ENCODE results near the gene ZNHIT3.

Gene ZNHIT3

GRCh38 chr17:36485805-36486203 lies 677 bp upstream of the ZNHIT3 start:
- peaks cover 11% of the 10 kb centered on the region for H3K27me3 ChIP-seq (replicated peaks; ENCODE audit: control insufficient read depth, insufficient read depth, low read length)
- no peak for DNase-seq (ENCODE audit: low read depth)
- no peaks in the 10 kb centered on the region for H3K36me3 ChIP-seq (ENCODE audit: control insufficient read depth, insufficient read depth, low read length, severe bottlenecking)
- peak overlapping the region; percentile 97 for H3K4me3 ChIP-seq (ENCODE audit: low read length)
- H3K9ac ChIP-seq (ENCODE audit: low read length): peak overlapping the region; percentile 93
- H3K4me1 ChIP-seq (ENCODE audit: control insufficient read depth, insufficient read depth, low read length): peaks cover 16% of the 10 kb centered on the region
- no peaks in the 10 kb centered on the region for H3K9me3 ChIP-seq (ENCODE audit: control insufficient read depth, low read length)

GRCh38 chr17:36493956-36494355 lies 7.5 kb downstream of the ZNHIT3 start:
- Histone ChIP-seq H3K27me3 (replicated peaks; ENCODE audit: control insufficient read depth, insufficient read depth, low read length) (no peaks in the 10 kb centered on the region), H3K4me3 (ENCODE audit: low read length) (no peak overlapping the region), H3K9ac (ENCODE audit: low read length) (no peak overlapping the region), H3K9me3 (ENCODE audit: control insufficient read depth, low read length) (no peaks in the 10 kb centered on the region), H3K36me3 (ENCODE audit: control insufficient read depth, insufficient read depth, low read length, severe bottlenecking) (peaks cover 68% of the 10 kb centered on the region), H3K4me1 (ENCODE audit: control insufficient read depth, insufficient read depth, low read length) (peaks cover 15% of the 10 kb centered on the region)
- DNase-seq (ENCODE audit: low read depth): peak; percentile 13

GRCh38 chr17:36494674-36495073 lies 8.2 kb downstream of the ZNHIT3 start:
- H3K4me1 ChIP-seq (ENCODE audit: control insufficient read depth, insufficient read depth, low read length): peaks cover 20% of the 10 kb centered on the region
- no peaks in the 10 kb centered on the region for H3K9me3 ChIP-seq (ENCODE audit: control insufficient read depth, low read length)
- H3K27me3 ChIP-seq (replicated peaks; ENCODE audit: control insufficient read depth, insufficient read depth, low read length): no peaks in the 10 kb centered on the region
- H3K4me3 ChIP-seq (ENCODE audit: low read length): no peak overlapping the region
- H3K9ac ChIP-seq (ENCODE audit: low read length): no peak overlapping the region
- peaks cover 71% of the 10 kb centered on the region for H3K36me3 ChIP-seq (ENCODE audit: control insufficient read depth, insufficient read depth, low read length, severe bottlenecking)
- no peak for DNase-seq (ENCODE audit: low read depth)

- Histone ChIP-seq H3K27me3 (replicated peaks; ENCODE audit: control insufficient read depth, insufficient read depth, low read length) (no peaks in the 10 kb centered on the region), H3K36me3 (ENCODE audit: control insufficient read depth, insufficient read depth, low read length, severe bottlenecking) (peaks cover 73% of the 10 kb centered on the region), H3K9me3 (ENCODE audit: control insufficient read depth, low read length) (no peaks in the 10 kb centered on the region), H3K9ac (ENCODE audit: low read length) (no peak overlapping the region), H3K4me3 (ENCODE audit: low read length) (no peak overlapping the region), H3K4me1 (ENCODE audit: control insufficient read depth, insufficient read depth, low read length) (peaks cover 20% of the 10 kb centered on the region)
- peak; percentile 10 for DNase-seq (ENCODE audit: low read depth)
Measured at GRCh38 chr17:36495076-36495578, 8.6 kb downstream of the ZNHIT3 start.

GRCh38 chr17:36496018-36496789 lies 9.7 kb downstream of the ZNHIT3 start:
- H3K9me3 ChIP-seq (ENCODE audit: control insufficient read depth, low read length): no peaks in the 10 kb centered on the region
- peak; percentile 19 for DNase-seq (ENCODE audit: low read depth)

GRCh38 chr17:36498155-36498554 lies 11.7 kb downstream of the ZNHIT3 start:
- no peak overlapping the region for H3K4me3 ChIP-seq (ENCODE audit: low read length)
- H3K4me1 ChIP-seq (ENCODE audit: control insufficient read depth, insufficient read depth, low read length): peaks cover 20% of the 10 kb centered on the region
- H3K9ac ChIP-seq (ENCODE audit: low read length): no peak overlapping the region
- peaks cover 77% of the 10 kb centered on the region for H3K36me3 ChIP-seq (ENCODE audit: control insufficient read depth, insufficient read depth, low read length, severe bottlenecking)
- no peaks in the 10 kb centered on the region for H3K27me3 ChIP-seq (replicated peaks; ENCODE audit: control insufficient read depth, insufficient read depth, low read length)
- no peak for DNase-seq (ENCODE audit: low read depth)
- H3K9me3 ChIP-seq (ENCODE audit: control insufficient read depth, low read length): no peaks in the 10 kb centered on the region

More at GRCh38 chr17:36496018-36496789, 9.7 kb downstream of the ZNHIT3 start:
- Histone ChIP-seq H3K27me3 (replicated peaks; ENCODE audit: control insufficient read depth, insufficient read depth, low read length) (no peaks in the 10 kb centered on the region), H3K4me3 (ENCODE audit: low read length) (no peak overlapping the region), H3K9ac (ENCODE audit: low read length) (peak overlapping the region; percentile 10), H3K36me3 (ENCODE audit: control insufficient read depth, insufficient read depth, low read length, severe bottlenecking) (peaks cover 83% of the 10 kb centered on the region), H3K4me1 (ENCODE audit: control insufficient read depth, insufficient read depth, low read length) (peaks cover 20% of the 10 kb centered on the region)

GRCh38 chr17:36498560-36499300 lies 12.2 kb downstream of the ZNHIT3 start:
- no peak for DNase-seq (ENCODE audit: low read depth)
- Histone ChIP-seq H3K9ac (ENCODE audit: low read length) (no peak overlapping the region), H3K9me3 (ENCODE audit: control insufficient read depth, low read length) (no peaks in the 10 kb centered on the region), H3K27me3 (replicated peaks; ENCODE audit: control insufficient read depth, insufficient read depth, low read length) (no peaks in the 10 kb centered on the region), H3K36me3 (ENCODE audit: control insufficient read depth, insufficient read depth, low read length, severe bottlenecking) (peaks cover 77% of the 10 kb centered on the region), H3K4me1 (ENCODE audit: control insufficient read depth, insufficient read depth, low read length) (peaks cover 20% of the 10 kb centered on the region), H3K4me3 (ENCODE audit: low read length) (no peak overlapping the region)

GRCh38 chr17:36500745-36501225 lies 14.3 kb downstream of the ZNHIT3 start:
- Histone ChIP-seq H3K36me3 (ENCODE audit: control insufficient read depth, insufficient read depth, low read length, severe bottlenecking) (peaks cover 76% of the 10 kb centered on the region), H3K4me1 (ENCODE audit: control insufficient read depth, insufficient read depth, low read length) (peaks cover 20% of the 10 kb centered on the region), H3K4me3 (ENCODE audit: low read length) (no peak overlapping the region), H3K9ac (ENCODE audit: low read length) (no peak overlapping the region), H3K9me3 (ENCODE audit: control insufficient read depth, low read length) (no peaks in the 10 kb centered on the region), H3K27me3 (replicated peaks; ENCODE audit: control insufficient read depth, insufficient read depth, low read length) (no peaks in the 10 kb centered on the region)
- no peak for DNase-seq (ENCODE audit: low read depth)

GRCh38 chr17:36501351-36501750 lies 14.9 kb downstream of the ZNHIT3 start:
- Histone ChIP-seq H3K36me3 (ENCODE audit: control insufficient read depth, insufficient read depth, low read length, severe bottlenecking) (peaks cover 75% of the 10 kb centered on the region), H3K9me3 (ENCODE audit: control insufficient read depth, low read length) (no peaks in the 10 kb centered on the region), H3K4me1 (ENCODE audit: control insufficient read depth, insufficient read depth, low read length) (peaks cover 16% of the 10 kb centered on the region), H3K4me3 (ENCODE audit: low read length) (no peak overlapping the region), H3K9ac (ENCODE audit: low read length) (no peak overlapping the region), H3K27me3 (replicated peaks; ENCODE audit: control insufficient read depth, insufficient read depth, low read length) (no peaks in the 10 kb centered on the region)
- DNase-seq (ENCODE audit: low read depth): no peak

- no peak for DNase-seq (ENCODE audit: low read depth)
- H3K36me3 ChIP-seq (ENCODE audit: control insufficient read depth, insufficient read depth, low read length, severe bottlenecking): peaks cover 70% of the 10 kb centered on the region
- H3K4me1 ChIP-seq (ENCODE audit: control insufficient read depth, insufficient read depth, low read length): peaks cover 11% of the 10 kb centered on the region
- H3K9me3 ChIP-seq (ENCODE audit: control insufficient read depth, low read length): no peaks in the 10 kb centered on the region
- H3K4me3 ChIP-seq (ENCODE audit: low read length): no peak overlapping the region
- no peaks in the 10 kb centered on the region for H3K27me3 ChIP-seq (replicated peaks; ENCODE audit: control insufficient read depth, insufficient read depth, low read length)
- no peak overlapping the region for H3K9ac ChIP-seq (ENCODE audit: low read length)
Measured at GRCh38 chr17:36501963-36502362, 15.5 kb downstream of the ZNHIT3 start.

- H3K9ac ChIP-seq (ENCODE audit: low read length): no peak overlapping the region
- peaks cover 69% of the 10 kb centered on the region for H3K36me3 ChIP-seq (ENCODE audit: control insufficient read depth, insufficient read depth, low read length, severe bottlenecking)
- no peaks in the 10 kb centered on the region for H3K9me3 ChIP-seq (ENCODE audit: control insufficient read depth, low read length)
- no peaks in the 10 kb centered on the region for H3K27me3 ChIP-seq (replicated peaks; ENCODE audit: control insufficient read depth, insufficient read depth, low read length)
- DNase-seq (ENCODE audit: low read depth): no peak
- no peak overlapping the region for H3K4me3 ChIP-seq (ENCODE audit: low read length)
- peaks cover 6% of the 10 kb centered on the region for H3K4me1 ChIP-seq (ENCODE audit: control insufficient read depth, insufficient read depth, low read length)
Measured at GRCh38 chr17:36503456-36504155, 17.1 kb downstream of the ZNHIT3 start.
